AG04450 (cell line): Measurements from ENCODE around the gene PDZD7. TPM values are rescaled to one million over a fixed set of nuclear protein-coding genes. Genes with fewer than 3 reads are reported as not detected.
A peak's percentile ranks its signal among the peaks of the same experiment; 100 is the strongest.

Experiments used
- CTCF ChIA-PET: fragments of 300-600, 350-600 bp; formaldehyde crosslinking; extraction: SDS; loops from one replicate; lab custom pipeline; 2022; ENCODE audit warnings: antibody characterized with exemption, inconsistent platforms; lab: Charles Lee
- POLR2A ChIA-PET: fragments of 350-600 bp; formaldehyde crosslinking; extraction: SDS; loops from one replicate; lab custom pipeline; 2021; ENCODE audit warnings: antibody characterized with exemption, inconsistent platforms; lab: Yijun Ruan, JAX
- DNase-seq: peaks from one replicate; pipeline ENCODE4 v3.0.0-alpha.2; 2011; ENCODE audit warnings: low read depth, low spot score
- H3K27ac ChIP-seq: one replicate; pipeline ENCODE4 v1.5.1; 2012; ENCODE audit warnings: low read depth, low read length, control low read depth
- H3K27me3 ChIP-seq: one replicate; pipeline ENCODE4 v1.6.0; 2012; ENCODE audit warnings: low read length; ENCODE audit not compliant: control insufficient read depth, insufficient read depth
- H3K4me3 ChIP-seq: 2 replicates; pipeline ENCODE4 v1.5.1; 2011; ENCODE audit warnings: mild to moderate bottlenecking, low read depth, low read length, control low read depth
- H3K9me3 ChIP-seq: 2 replicates; pipeline ENCODE4 v1.5.1; 2012; ENCODE audit warnings: low read length; ENCODE audit not compliant: control insufficient read depth, insufficient read depth
- CTCF ChIP-seq: IDR thresholded peaks from 2 replicates; pipeline ENCODE4 v1.5.1; 2011; ENCODE audit warnings: low read depth, low read length, control low read depth, inconsistent platforms
- polyA plus RNA-seq: library from polyadenylated mRNA; depleted of rRNA; stranded (reverse); fragments of >200 nt; gene quantifications from 2 replicates; pipeline ENCODE4 v1.2.3, GENCODE V29; 2011

The PDZD7 gene
- polyA plus RNA-seq, 1 experiment = 0.27 TPM

DNA sequence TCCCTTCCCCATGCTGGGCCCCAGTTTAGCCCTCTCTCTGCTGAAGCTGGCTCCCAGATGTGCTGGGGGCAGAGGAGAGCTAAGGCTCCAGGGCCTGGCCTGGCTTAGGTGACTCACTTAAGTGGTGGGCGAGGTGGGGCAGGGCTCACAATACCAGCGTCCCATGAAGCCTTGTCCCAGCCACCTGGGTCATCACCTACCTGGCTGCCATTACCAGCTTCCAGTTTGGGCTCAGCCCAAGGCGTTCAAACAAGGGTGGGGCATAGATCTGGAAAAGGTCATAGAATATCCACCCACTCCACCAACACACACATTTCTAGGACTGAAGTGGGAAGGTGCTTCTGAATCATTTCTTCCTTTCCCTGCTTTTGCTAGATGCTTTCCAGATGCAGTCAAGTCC lies 39.2 kb upstream of the PDZD7 start:
- ChIA-PET CTCF (interaction anchor here (1.4 to 16.2 kb wide), 3 partner anchors 10 to 72 kb away, joined by 5 to 414 read pairs (median 8); no protein-coding TSS in a partner anchor), POLR2A (interaction anchor here (1.0 kb wide), 1 partner anchor 10 kb away, joined by 3 read pairs; no protein-coding TSS in a partner anchor)
- no peak overlapping the region for H3K4me3 ChIP-seq
- H3K9me3 ChIP-seq = no peaks in the 10 kb centered on the region; the same call in 1 of the 2 replicates
- peaks cover 34% of the 10 kb centered on the region for H3K27me3 ChIP-seq
- no peak overlapping the region for H3K27ac ChIP-seq
- TF ChIP-seq CTCF = no peak
- no peak for DNase-seq

DNA sequence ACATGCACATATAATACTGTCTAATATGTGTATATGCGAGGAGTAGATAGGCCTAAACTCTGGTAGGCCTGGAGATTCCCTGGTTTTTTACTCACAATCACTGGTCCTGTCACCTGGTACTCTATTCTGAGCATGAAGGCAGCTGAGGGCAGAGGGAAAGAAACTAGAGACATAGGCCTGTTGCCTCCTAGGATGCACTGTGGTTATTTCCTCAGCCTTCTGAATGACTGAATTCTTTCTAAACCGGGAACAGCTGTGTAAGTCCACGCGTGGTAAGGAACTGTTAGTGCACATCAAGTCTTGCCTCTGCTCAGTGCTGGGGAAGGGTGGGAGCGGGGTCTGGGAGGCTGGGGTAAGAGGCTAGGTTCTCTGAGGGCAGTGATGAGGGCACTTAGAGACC lies 38.5 kb upstream of the PDZD7 start:
- Histone ChIP-seq H3K4me3 (no peak overlapping the region), H3K9me3 (no peaks in the 10 kb centered on the region; the same call in 1 of the 2 replicates), H3K27me3 (peaks cover 28% of the 10 kb centered on the region), H3K27ac (no peak overlapping the region)
- POLR2A ChIA-PET = interaction anchor here (1.0 kb wide), 1 partner anchor 9 kb away, joined by 3 read pairs; no protein-coding TSS in a partner anchor
- CTCF ChIA-PET = interaction anchor here (0.6 to 16.2 kb wide), 6 partner anchors 9 to 73 kb away, joined by 3 to 414 read pairs (median 6); no protein-coding TSS in a partner anchor
- DNase-seq = no peak
- TF ChIP-seq CTCF = no peak

DNA sequence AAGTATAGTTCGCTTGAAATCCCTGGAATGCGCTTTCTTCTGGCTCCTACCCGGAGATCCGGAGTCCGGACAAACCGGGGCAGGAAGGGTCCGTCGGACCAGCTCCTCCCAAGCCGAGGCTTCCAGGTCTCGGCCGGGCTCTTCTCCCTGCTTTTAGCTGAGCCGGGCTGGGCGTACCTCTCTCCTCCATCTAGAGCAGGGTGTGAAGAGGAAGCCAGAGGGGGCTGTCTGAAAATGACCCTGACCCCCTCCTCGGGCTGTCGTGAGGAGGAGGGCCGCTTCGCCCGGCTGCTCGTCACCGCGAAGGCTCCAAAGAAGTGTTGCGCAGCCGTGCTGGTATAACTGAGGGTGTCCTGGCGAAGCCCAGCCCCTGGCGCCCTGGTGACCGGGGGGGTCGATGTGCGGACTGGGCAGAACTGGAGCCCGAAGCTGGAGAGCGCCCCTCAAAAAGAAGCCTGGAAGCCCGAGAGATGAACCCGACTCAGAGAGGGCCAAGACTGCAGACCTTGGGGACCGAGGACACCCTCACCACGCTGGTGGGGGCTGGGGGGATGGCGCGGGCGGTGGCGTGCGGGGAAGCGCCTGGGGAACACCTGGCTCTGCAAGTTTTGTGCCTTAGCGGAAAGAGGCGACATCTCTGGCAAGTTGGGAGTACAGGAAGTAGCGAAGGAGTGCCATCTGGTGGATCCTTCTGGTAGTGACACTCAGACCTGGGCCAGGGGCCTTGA lies 36.6 kb upstream of the PDZD7 start:
- H3K4me3 ChIP-seq = peak overlapping the region; percentile 65
- DNase-seq = peak; percentile 55
- peaks cover 9% of the 10 kb centered on the region for H3K27me3 ChIP-seq
- H3K27ac ChIP-seq = peak overlapping the region; percentile 31
- POLR2A ChIA-PET = interaction anchor here (0.6 to 1.0 kb wide), 2 partner anchors 24 to 1184 kb away, joined by 3 read pairs; no protein-coding TSS in a partner anchor
- H3K9me3 ChIP-seq = no peaks in the 10 kb centered on the region; the same call in 1 of the 2 replicates
- CTCF ChIA-PET = interaction anchor here (0.7 to 16.2 kb wide), 8 partner anchors 9 to 237 kb away, joined by 3 to 414 read pairs (median 8); partner anchors contain the start of genes PDZD7 and SFXN3
- TF ChIP-seq CTCF = peak; percentile 90

DNA sequence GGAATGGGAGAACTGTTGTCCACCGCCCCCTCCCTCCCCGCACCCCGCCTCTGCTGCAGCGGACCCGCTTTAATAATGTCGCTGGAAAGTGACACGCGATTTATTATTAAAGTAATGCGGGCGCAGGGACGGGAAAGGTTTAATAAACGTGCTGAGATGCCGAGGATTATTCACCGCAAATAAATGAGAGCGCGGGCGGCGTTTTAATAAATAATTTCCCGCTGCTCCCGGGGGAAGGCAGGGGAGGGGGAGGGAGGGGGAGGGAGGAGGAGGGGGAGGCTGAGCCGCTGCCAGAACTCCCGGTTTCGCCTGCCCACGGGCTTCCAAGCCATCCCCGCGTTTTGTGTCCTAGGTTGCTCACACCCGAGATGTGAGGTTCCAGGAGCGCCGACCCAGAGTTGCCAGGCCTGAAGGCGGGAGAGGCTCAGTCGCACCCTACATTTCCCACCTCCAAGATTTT lies 36.0 kb upstream of the PDZD7 start:
- POLR2A ChIA-PET = interaction anchor here (1.0 kb wide), 2 partner anchors 23 to 24 kb away, joined by 3 to 6 read pairs; no protein-coding TSS in a partner anchor
- H3K9me3 ChIP-seq = no peaks in the 10 kb centered on the region; the same call in 1 of the 2 replicates
- H3K27me3 ChIP-seq = peaks cover 3% of the 10 kb centered on the region
- peak overlapping the region; percentile 65 for H3K4me3 ChIP-seq
- CTCF ChIA-PET = interaction anchor here (1.0 to 16.2 kb wide), 7 partner anchors 8 to 52 kb away, joined by 3 to 414 read pairs (median 7); partner anchors contain the start of genes PDZD7 and SFXN3
- TF ChIP-seq CTCF = no peak
- peak overlapping the region; percentile 31 for H3K27ac ChIP-seq
- no peak for DNase-seq
